Mucosa of rectum (tissue), 2 donors: ENCODE data around the gene SNTA1.
"Not testable (repeated sequence)": the region's sequence is repeated elsewhere in the genome, so short reads cannot be mapped to it uniquely, and the experiment has no call there.

Source experiments
- H3K27ac ChIP-seq, 2 donors: one replicate each; pipeline ENCODE4 v1.7.0; 2013; ENCODE audit warnings: inconsistent platforms in 2 of 2, low read depth in 2 of 2, low read length in 2 of 2
- H3K27me3 ChIP-seq, 2 donors: one replicate each; pipeline ENCODE4 v1.7.0; 2013; ENCODE audit warnings: low read length in 2 of 2; ENCODE audit not compliant: control insufficient read depth in 2 of 2, insufficient read depth in 2 of 2
- H3K36me3 ChIP-seq, 2 donors: one replicate each; pipeline ENCODE4 v1.7.0; 2013; ENCODE audit warnings: low read length in 2 of 2; ENCODE audit not compliant: control insufficient read depth in 2 of 2, insufficient read depth in 2 of 2
- H3K4me1 ChIP-seq, 2 donors: one replicate each; pipeline ENCODE4 v1.7.0; 2013; ENCODE audit warnings: low read length in 2 of 2, mild to moderate bottlenecking in 1 of 2; ENCODE audit not compliant: control insufficient read depth in 2 of 2, insufficient read depth in 2 of 2
- H3K4me3 ChIP-seq, 2 donors: one replicate each; pipeline ENCODE4 v1.7.0; 2013; ENCODE audit warnings: low read length in 2 of 2
- H3K9ac ChIP-seq, 2 donors: one replicate each; pipeline ENCODE4 v1.7.0; 2013; ENCODE audit warnings: low read length in 2 of 2, low read depth in 1 of 2, mild to moderate bottlenecking in 1 of 2
- H3K9me3 ChIP-seq, 2 donors: one replicate each; pipeline ENCODE4 v1.7.0; 2013; ENCODE audit warnings: low read length in 2 of 2; ENCODE audit not compliant: control insufficient read depth in 2 of 2
- donor health status: healthy.
- donor health status: Normal muscosa, but diverticular disease.

SNTA1 gene

DNA sequence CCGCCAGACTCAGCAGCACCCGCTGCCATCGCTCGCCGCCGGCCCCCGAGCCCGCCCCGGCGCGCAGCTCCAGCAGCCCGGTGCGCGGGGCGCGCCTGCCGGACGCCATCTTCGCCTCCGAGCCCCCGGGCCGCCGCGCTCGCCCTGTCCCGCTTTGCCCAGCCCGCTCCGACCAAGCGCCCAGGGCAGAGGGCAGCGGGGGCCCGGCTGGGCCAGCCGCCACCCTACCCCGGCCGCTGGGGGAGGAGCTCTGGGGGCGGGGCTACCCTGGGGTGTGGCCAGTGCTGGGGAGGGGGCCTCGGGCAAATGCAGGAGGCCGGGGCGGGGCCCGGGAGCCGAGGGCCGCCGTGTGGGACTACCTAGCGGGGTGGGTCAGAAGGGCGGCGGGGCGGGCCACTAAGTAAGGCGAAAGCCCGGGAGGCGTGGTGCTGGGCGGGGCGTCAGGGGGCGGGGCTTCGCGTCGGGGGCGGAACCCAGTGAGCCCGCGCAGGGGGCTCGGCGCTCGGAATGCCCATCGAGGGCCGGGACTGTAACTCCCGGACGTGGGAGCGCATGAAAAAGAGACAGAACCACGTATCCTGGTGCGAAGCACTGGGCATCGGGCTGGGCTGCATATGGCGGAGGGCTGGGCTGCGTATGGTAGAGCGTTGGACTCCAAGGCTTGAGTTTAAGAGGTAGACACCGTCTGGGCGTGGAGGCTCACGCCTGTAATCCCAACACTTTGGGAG is at the start of gene SNTA1:
TSS of gene SNTA1 (minus strand) at position 252 of the 728 bp plus-strand sequence. CDS start at position 109, 143 bp downstream.
- peak within 1 kb of the TSS; percentile 42 to 78 for H3K27ac ChIP-seq
- peaks cover 8% of the 10 kb centered on the region in 2 donors for H3K4me1 ChIP-seq
- no peaks in the 10 kb centered on the region for H3K36me3 ChIP-seq
- no peaks in the 10 kb centered on the region for H3K9me3 ChIP-seq
- H3K27me3 ChIP-seq: no peaks in the 10 kb centered on the region
- peak within 1 kb of the TSS; percentile 55 to 68 for H3K9ac ChIP-seq
- H3K4me3 ChIP-seq: peak within 1 kb of the TSS; percentile 69 to 91

DNA sequence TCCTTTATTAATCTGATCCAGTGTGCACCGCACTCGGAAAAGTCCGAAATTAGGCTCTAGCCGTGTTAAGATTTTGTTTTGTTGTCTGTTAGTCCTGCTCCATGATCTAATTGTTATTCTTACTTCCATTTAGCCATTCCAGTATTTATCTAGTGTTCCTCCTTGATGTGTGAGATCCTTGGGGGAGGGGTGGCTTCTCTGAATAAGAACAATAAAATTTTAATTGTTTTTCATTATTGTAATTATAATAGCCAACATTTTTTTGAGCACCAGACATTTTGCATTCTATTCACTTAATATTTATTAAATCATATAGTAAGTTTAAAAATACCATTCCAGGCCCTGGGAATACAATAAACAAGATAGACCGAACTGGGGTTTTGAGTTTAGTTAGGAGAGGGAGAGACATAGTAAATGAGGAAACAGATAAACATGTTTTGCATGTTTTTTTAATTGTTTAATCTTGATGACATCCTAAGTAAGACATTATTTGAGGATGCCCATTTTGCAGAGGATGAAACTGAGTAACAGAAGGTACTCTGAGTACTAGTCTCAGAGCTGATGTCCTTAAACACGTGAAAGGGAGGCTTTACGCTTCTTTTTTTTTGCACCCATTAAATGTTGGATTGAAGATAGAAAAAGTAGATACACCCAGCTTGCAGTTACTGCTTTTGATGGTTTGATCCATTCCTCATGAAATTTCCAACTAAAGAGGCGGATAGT is 47.5 kb upstream of the SNTA1 start:
- H3K4me3 ChIP-seq: peak overlapping the region; percentile 79 to 87
- no peaks in the 10 kb centered on the region for H3K9me3 ChIP-seq
- no peaks in the 10 kb centered on the region for H3K27me3 ChIP-seq
- peak overlapping the region; percentile 92 to 93 for H3K9ac ChIP-seq
- H3K27ac ChIP-seq: peak overlapping the region; percentile 91 to 96
- no peaks in the 10 kb centered on the region for H3K36me3 ChIP-seq
- H3K4me1 ChIP-seq: peaks cover 0 to 4% of the 10 kb centered on the region in 2 donors

DNA sequence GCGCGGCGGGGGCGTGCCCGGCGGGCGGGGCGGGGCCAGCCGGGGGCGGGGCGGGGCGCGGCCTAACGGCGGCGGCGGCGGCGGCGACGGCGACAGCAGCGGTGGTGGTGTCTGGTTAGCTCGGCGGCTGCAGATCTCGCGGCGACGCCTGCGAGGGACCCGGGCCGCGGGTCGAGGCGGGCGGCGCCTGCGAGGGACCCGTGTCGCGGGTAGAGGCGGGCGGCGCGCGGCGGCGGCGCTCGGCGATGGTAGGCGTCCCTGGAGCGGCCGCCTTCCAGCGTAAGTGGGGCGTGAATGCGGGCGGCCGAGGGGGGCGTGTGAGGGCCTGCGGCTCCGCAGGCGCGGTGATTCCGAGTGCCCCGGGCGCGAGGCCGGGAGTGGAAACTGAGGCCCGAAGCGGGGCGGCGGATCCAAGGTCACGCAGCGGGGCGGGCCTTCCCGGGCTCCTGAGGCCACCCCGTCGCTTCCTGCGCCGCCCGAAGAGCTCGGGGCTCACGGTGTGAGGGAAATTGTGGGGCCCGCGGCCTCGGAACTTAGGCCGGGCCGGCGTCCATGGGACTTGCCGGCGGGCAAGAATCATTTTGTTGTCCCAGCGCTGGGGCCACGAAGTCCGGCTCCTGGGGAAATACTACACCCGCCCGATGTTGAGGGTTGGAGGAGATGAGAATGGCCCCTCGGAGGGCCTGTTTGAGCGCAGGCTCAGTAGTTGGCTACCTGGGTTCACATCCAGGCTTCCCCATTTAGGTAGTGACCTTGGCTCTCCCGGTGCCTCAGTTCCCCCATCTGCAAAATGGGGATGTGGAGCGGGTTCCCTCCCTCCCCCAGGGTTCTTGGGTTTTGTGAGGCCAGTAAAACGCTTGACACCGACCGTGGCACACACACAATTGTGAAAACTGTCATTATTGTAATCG is 46.7 kb upstream of the SNTA1 start, which contains the start of gene CBFA2T2:
TSS of gene CBFA2T2 (plus strand) at position 74 of the 911 bp plus-strand sequence. CDS start at position 246, 172 bp downstream.
- Histone ChIP-seq H3K4me1 (peaks cover 0 to 4% of the 10 kb centered on the region in 2 donors), H3K27ac (peak within 1 kb of the TSS; percentile 93 to 96), H3K9me3 (no peaks in the 10 kb centered on the region), H3K36me3 (no peaks in the 10 kb centered on the region), H3K4me3 (peak within 1 kb of the TSS; percentile 79 to 87), H3K27me3 (no peaks in the 10 kb centered on the region), H3K9ac (peak within 1 kb of the TSS; percentile 92 to 93)

DNA sequence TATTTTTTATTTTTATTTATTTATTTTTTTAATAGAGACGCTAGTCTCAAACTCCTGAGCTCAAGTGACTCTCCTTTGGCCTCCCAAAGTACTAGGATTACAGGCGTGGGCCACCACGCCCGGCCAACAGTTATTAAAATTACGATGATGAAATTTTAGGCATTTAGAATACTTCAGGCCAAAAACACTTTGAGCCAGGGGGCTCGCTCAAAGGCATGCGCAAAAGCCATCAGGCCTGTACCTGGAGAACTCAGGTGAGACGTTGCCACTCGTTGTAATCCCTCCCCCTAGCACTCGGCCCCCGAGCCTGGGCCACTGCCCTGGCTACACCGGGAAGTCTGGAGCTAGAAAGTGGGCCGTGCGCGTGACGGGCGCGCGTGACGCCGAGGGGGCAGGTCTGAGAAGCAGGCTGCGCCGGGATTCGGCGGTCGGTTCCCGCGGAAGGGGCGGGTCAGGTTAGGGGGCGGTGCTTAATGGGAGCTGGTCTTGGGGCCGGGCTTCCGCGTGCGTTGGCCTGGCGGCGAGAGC is 46.0 kb upstream of the SNTA1 start:
- peaks cover 0 to 4% of the 10 kb centered on the region in 2 donors for H3K4me1 ChIP-seq
- H3K27me3 ChIP-seq: no peaks in the 10 kb centered on the region
- H3K9ac ChIP-seq: peak overlapping the region; percentile 70 to 81
- H3K36me3 ChIP-seq: no peaks in the 10 kb centered on the region
- H3K27ac ChIP-seq: peak overlapping the region; percentile 93 to 95
- H3K9me3 ChIP-seq: no peaks in the 10 kb centered on the region
- H3K4me3 ChIP-seq: peak overlapping the region; percentile 60 to 75

DNA sequence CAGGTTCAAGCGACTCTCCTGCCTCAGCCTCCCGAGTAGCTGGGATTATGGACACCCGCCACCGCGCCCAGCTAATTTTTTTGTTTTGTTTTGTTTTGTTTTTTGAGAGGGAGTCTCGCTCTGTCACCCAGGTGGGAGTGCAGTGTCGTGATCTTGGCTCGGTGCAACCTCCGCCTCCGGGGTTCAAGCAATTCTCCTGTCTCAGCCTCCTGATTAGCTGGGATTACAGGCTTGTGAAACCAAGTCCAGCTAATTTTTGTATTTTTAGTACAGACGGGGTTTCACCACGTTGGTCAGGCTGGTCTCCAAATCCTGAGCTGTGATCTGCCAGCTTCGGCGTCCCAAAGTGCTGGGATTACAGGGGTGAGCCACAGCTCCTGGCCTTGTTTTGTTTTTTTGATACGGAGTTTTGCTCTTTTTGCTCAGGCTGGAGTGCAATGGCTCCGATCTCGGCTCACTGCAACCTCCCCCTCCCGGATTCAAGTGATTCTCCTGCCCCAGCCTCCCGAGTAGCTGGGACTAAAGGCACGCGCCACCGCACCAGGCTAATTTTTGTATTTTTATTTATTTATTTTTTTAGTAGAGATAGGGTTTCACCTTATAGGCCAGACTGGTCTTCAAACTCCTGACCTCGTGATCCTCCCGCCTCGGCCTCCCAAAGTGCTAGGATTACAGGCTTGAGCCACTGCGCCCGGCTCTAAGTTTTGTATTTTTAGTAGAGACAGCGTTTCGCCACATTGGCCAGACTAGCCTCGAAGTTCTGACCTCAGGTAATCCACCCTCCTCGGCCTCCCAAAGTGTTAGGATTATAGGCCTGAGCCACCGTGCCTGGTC is 45.3 kb upstream of the SNTA1 start:
- H3K9ac ChIP-seq: peak overlapping the region; percentile 70 to 81

DNA sequence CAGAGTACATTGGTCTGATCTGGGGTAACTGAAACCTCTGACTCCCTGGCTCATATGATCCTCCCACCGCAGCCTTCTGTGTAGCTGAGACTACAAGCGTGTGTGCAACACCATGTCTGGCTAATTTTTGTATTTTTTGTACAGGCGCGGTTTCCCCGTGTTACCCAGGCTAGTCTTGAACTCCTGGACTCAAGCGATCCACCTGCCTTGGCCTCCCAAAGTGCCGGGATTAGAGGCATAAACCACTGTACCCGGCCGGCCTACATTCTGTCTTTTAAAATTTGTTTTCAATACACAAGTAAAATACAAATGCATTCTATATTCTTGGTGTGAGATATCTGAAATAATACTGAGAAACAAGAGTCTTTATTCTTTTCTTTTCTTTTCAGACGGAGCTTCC is 44.6 kb upstream of the SNTA1 start:
- Histone ChIP-seq H3K9ac (no peak overlapping the region), H3K9me3 (no peaks in the 10 kb centered on the region), H3K4me3 (no peak overlapping the region), H3K27me3 (no peaks in the 10 kb centered on the region), H3K27ac (no peak overlapping the region), H3K4me1 (peaks cover 0 to 4% of the 10 kb centered on the region in 2 donors), H3K36me3 (no peaks in the 10 kb centered on the region)

More for the DNA sequence above, 45.3 kb upstream of the SNTA1 start:
- not testable (repeated sequence) for H3K9me3 ChIP-seq, H3K4me1 ChIP-seq, H3K36me3 ChIP-seq, H3K27me3 ChIP-seq
- Histone ChIP-seq H3K27ac (peak overlapping the region; percentile 93 to 95), H3K4me3 (peak overlapping the region in 1 of 2 donors; percentile 75)

DNA sequence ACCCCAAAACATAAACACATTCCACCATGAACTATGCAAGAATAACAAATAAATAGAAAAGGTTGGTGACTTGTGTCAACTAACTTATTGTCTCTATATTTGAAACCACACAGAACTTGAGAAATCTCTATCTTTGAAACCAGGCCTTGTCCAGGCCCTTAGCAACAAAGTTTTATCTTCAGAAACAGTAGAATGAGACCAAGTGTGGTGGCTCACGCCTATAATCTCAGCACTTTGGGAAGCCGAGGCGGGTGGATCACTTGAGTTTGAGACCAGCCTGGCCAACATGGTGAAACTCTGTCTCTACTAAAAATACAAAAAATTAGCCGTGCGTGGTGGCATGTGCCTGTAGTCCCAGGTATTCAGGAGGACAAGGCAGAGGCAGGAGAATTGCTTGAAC is 39.6 kb upstream of the SNTA1 start:
- not testable (repeated sequence) for H3K9me3 ChIP-seq, H3K4me3 ChIP-seq, H3K27me3 ChIP-seq, H3K36me3 ChIP-seq, H3K4me1 ChIP-seq, H3K9ac ChIP-seq
- peak overlapping the region; percentile 32 to 45 for H3K27ac ChIP-seq

DNA sequence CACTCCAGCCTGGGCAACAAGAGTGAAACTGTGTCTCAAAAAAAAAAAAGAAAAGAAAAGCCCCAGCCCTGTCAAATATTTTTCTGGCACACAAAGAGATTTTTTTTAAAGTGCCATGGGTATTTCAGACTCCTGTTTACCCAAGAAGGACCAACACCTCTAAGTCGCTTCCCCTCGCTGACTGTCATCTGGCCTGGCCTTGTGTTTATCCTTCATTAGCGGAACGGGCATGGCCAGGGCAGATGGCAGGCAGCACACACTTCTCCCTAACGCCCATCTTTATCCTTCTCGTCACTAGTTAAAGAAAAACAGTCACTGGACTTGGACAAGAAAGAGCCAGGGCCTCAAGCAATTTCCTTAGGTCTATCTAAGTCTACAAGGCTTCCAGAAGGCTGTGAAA is 39.0 kb upstream of the SNTA1 start:
- Histone ChIP-seq H3K9ac (no peak overlapping the region), H3K27ac (peak overlapping the region; percentile 32 to 45), H3K4me1 (peaks cover 5 to 7% of the 10 kb centered on the region in 2 donors), H3K4me3 (no peak overlapping the region), H3K36me3 (no peaks in the 10 kb centered on the region), H3K9me3 (no peaks in the 10 kb centered on the region), H3K27me3 (no peaks in the 10 kb centered on the region)

DNA sequence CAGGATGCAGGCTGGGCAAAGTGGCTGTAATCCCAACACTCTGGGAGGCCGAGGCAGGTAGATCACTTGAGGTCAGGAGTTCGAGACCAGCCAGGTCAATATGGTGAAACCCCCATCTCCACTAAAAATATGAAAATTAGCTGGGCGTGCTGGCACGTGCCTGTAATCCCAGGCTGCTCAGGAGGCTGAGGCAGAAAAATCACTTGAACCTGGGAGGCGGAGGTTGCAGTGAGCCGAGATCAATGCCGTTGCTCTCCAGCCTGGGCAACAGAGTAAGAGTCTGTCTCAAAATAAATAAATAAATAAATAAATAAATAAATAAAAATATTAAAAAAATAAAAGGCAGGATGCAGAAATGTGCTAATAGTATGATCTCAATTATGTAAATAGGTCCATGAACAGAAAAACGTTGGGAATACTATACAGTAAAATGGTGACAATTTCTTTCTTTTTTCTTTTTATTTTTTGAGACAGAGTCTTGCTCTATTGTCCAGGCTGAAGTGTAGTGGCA is 37.9 kb upstream of the SNTA1 start:
- no peaks in the 10 kb centered on the region for H3K27me3 ChIP-seq
- H3K27ac ChIP-seq: peak overlapping the region in 1 of 2 donors; percentile 18
- peaks cover 5 to 12% of the 10 kb centered on the region in 2 donors for H3K4me1 ChIP-seq
- no peaks in the 10 kb centered on the region for H3K36me3 ChIP-seq
- H3K9me3 ChIP-seq: no peaks in the 10 kb centered on the region
- no peak overlapping the region for H3K4me3 ChIP-seq
- H3K9ac ChIP-seq: no peak overlapping the region
